ENCODE data around the gene ARHGDIG.

Gene ARHGDIG

GRCh38 chr16:287298-287811 is 7.0 kb downstream of the ARHGDIG start:
- intact Hi-C loops (cut with DNase I; ENCODE audit: low total_unique reads), result no loop called here
- Histone ChIP-seq H3K9me3 (no peaks in the 10 kb centered on the region), H3K4me1 (no peaks in the 10 kb centered on the region), H3K27me3 (peaks cover 0 to 10% of the 10 kb centered on the region in 2 donors), H3K36me3 (peaks cover 29 to 69% (median 60%) of the 10 kb centered on the region in 3 donors), H3K27ac (no peak overlapping the region), H3K4me3 (no peak overlapping the region)
- no peak for DNase-seq
- no peak for TF ChIP-seq CTCF (IDR thresholded peaks at IDR 0.05)

GRCh38 chr16:287981-288920 is 7.9 kb downstream of the ARHGDIG start:
- no peak for DNase-seq
- Histone ChIP-seq H3K9me3 (no peaks in the 10 kb centered on the region), H3K36me3 (peaks cover 36 to 78% (median 69%) of the 10 kb centered on the region in 3 donors), H3K27ac (no peak overlapping the region), H3K4me3 (no peak overlapping the region), H3K4me1 (no peaks in the 10 kb centered on the region), H3K27me3 (peaks cover 0 to 2% of the 10 kb centered on the region in 2 donors)
- TF ChIP-seq CTCF (IDR thresholded peaks at IDR 0.05), result no peak
- intact Hi-C loops (cut with DNase I; ENCODE audit: low total_unique reads), result no loop called here

GRCh38 chr16:289395-289997 is 9.1 kb downstream of the ARHGDIG start:
- H3K4me1 ChIP-seq, result no peaks in the 10 kb centered on the region
- intact Hi-C loops (cut with DNase I; ENCODE audit: low total_unique reads), result no loop called here
- no peak for DNase-seq
- no peak for TF ChIP-seq CTCF (IDR thresholded peaks at IDR 0.05)
- peaks cover 39 to 87% (median 75%) of the 10 kb centered on the region in 3 donors for H3K36me3 ChIP-seq
- no peak overlapping the region for H3K4me3 ChIP-seq
- no peaks in the 10 kb centered on the region for H3K9me3 ChIP-seq
- no peak overlapping the region for H3K27ac ChIP-seq
- no peaks in the 10 kb centered on the region for H3K27me3 ChIP-seq

GRCh38 chr16:290015-290680 is 9.8 kb downstream of the ARHGDIG start:
- no peak overlapping the region for H3K4me3 ChIP-seq
- H3K9me3 ChIP-seq, result no peaks in the 10 kb centered on the region
- no peak for DNase-seq
- no peak for TF ChIP-seq CTCF (IDR thresholded peaks at IDR 0.05)
- intact Hi-C loops (cut with DNase I; ENCODE audit: low total_unique reads), result no loop called here
- H3K27me3 ChIP-seq, result no peaks in the 10 kb centered on the region
- peaks cover 39 to 88% (median 75%) of the 10 kb centered on the region in 3 donors for H3K36me3 ChIP-seq
- H3K4me1 ChIP-seq, result no peaks in the 10 kb centered on the region
- no peak overlapping the region for H3K27ac ChIP-seq

- H3K27me3 ChIP-seq, result no peaks in the 10 kb centered on the region
- no peak overlapping the region for H3K4me3 ChIP-seq
- intact Hi-C loops (cut with DNase I; ENCODE audit: low total_unique reads), result no loop called here
- no peaks in the 10 kb centered on the region for H3K4me1 ChIP-seq
- H3K9me3 ChIP-seq, result no peaks in the 10 kb centered on the region
- H3K36me3 ChIP-seq, result peaks cover 39 to 95% (median 78%) of the 10 kb centered on the region in 3 donors
- no peak for DNase-seq
- H3K27ac ChIP-seq, result no peak overlapping the region
- TF ChIP-seq CTCF (IDR thresholded peaks at IDR 0.05), result no peak
These were observed 10.5 kb downstream of the ARHGDIG start for GRCh38 chr16:290681-291405.
